Cardiac septum (tissue), 1 donor: ENCODE results near the gene ADAMTS14. TPM values are rescaled to one million over a fixed set of nuclear protein-coding genes. Genes with fewer than 3 reads are reported as not detected.

ENCODE experiments used
- DNase-seq: peaks from one replicate; pipeline ENCODE4 v3.0.0-alpha.2; 2020; ENCODE audit warnings: low spot score
- intact Hi-C: fragments of 100-400 bp; cut with DNase I; formaldehyde crosslinking; loops from one replicate; pipeline ENCODE4 v1.14.0; 2022
- total RNA-seq: library from RNA; stranded (reverse); fragmentation: NEBNext Ultra II Directional; extraction: Animal tissue kit (Norgen Biotek cat#: 25700); gene quantifications from one replicate; pipeline ENCODE4 v1.2.1, GENCODE V29; 2021
- donor health status: DM: no; HTN: no; CAD: no.

The ADAMTS14 gene
- total RNA-seq, 1 donor from 2014 or later = 0.81 TPM

DNA sequence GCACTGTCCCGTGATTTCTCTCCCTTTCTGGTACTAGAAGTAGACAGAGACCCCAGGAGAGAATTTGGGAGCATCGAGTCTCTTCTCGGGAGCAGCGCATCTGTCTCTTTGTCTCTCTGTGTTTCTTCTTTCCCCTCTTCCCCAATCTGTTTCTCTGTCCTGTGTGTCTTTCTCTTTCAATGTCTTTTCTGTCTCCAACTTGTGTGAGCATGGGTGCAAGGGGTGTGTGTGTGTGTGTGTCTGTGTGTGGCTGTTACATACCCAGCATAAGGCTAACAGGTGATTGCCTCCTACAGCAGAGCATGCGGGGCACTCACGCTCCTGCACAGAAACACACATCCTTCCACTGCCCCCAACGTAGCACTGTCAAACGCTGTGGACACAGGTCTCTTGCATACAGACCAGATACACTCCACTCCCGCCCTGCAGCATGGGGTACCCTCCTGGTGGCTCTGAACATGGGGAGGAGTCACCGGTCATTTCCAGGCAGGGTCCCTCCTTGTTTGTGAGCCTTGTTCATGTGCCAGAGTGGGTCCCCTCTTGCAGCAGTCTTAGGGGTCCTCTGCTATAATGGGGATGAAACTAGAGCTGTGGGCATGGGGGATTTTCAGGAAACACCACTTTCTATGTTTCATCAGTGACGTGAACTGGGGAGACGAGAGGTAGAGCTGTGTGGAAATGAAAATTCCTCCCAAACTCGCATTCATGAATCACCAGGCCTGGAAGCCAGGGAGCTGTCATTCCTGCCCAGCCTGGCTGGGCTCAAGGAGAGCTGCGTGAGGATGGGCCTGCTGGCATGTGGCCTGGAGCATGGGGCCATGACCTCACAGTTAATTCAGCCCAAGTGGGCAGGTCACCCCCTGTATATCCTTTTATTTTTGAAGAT, 980 bp downstream of the ADAMTS14 start:
- DNase-seq = no peak
- intact Hi-C loops = loop anchor here (5.0 to 10.0 kb wide), 2 partner anchors 111 to 212 kb away; partner anchors contain the start of gene PCBD1

DNA sequence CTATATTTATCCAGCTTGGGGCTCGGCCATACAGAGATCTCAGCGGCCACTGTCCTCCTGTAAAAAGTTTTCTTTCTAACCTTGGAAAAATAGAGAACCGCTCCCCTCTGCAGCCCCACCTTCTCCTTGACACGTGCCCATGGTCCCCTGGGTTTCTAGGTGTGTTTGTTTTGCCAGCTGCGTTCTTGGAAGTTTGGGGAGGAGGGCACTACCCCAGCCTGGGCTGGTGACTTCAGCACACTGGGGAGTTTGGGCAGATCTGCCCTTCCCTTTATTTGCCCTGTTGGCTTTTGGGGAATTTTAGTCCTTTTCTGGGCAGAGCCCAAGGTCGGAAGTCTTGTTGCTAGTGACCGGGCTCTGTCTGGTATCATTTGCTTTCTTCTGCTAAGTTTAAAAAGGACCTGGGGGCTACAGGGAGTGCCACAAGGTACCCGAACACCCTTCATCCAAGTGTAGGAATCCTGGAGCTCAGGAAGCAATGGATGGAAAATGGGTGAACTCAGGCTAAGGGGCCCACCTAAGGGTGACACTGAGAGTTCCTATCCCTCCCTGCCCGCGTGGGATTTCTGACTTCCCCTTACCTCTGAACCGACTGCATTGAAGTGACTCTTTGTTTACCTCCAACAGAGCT, 1.7 kb downstream of the ADAMTS14 start:
- intact Hi-C loops = loop anchor here (5.0 to 10.0 kb wide), 2 partner anchors 112 to 211 kb away; partner anchors contain the start of gene PCBD1
- no peak for DNase-seq

DNA sequence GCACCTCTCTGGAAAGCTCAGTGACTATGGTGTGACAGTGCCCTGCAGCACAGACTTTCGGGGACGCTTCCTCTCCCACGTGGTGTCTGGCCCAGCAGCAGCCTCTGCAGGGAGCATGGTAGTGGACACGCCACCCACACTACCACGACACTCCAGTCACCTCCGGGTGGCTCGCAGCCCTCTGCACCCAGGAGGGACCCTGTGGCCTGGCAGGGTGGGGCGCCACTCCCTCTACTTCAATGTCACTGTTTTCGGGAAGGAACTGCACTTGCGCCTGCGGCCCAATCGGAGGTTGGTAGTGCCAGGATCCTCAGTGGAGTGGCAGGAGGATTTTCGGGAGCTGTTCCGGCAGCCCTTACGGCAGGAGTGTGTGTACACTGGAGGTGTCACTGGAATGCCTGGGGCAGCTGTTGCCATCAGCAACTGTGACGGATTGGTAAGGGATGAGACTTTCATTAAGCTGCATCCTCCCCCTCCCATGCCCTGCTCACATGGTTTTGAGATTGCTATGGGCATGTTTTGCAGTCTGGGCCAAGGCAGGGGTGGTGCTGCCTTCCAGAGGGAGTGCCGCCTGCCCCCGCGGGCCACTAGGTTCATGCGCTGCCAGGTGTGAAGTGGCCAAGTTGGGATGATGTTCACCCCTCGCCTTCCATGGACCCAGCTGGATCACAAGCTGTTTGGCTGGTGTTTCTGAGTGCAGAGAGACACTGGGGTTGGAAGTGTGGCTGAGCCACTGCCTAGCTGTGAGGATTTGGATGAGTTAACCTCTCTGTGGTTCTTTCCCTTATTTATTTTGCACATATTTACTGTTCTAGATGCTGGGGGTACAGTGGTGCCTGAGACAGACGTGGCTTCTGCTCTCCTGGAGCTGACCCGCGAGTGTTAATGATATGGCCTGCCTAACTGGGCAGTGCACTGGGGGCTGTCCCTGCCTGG, 2.5 kb downstream of the ADAMTS14 start:
- intact Hi-C loops = loop anchor here (5.0 to 10.0 kb wide), 2 partner anchors 113 to 210 kb away; partner anchors contain the start of gene PCBD1
- no peak for DNase-seq

DNA sequence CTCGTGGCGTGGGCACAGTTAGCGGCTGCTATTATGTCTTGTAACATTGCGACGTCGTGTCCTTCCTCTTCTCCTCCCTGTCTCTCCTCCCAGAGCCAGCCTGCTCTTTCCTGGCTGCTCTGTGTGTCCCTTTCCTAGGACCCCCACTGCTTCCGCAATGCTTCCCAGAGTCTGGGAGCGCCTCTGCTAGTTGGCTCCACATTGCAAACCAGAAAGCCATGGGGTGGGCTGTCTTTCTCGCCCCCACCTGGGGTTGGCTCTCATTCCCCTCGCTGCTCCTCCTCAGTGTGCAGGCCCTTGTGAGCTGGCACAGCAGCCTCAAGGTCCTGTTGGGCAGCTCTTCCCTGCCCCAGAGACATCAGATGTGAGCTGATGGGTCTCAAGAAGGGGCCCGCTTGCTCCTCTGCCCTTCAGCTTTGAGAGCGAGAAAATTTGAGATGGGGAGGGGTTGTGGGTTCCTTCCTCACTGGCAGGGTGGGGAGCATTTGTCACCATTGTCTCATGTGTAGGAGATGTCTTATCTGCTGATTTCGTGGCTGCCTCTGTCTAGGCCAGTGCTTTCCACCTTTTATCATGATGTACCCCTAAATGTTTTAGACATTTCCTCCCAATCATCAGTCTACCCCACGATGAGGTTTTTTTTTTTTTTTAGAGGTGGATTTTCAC, 3.3 kb downstream of the ADAMTS14 start:
- intact Hi-C loops = loop anchor here (10.0 kb wide), 1 partner anchor 209 kb away; the partner anchor contains the start of gene PCBD1
- DNase-seq = no peak

DNA sequence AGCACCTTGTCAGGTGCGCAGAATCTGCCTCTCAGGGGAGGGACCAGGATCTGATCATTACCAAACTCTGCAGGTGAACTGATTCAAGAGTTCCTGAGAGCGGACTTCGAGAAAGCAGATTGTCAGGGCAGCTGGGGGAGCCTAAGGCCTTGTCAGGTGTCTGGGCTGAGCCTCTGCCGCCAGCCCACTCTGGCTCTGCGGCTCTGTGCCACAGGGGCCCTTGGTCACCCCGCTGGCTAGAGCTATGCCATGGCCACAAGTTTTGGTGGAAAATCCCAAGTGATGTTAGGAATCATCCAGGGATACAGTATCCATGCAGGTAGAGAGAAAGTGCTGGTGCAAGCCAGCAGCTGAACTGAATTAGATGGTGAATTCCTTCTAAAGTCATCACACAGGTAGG, 4.2 kb downstream of the ADAMTS14 start:
- intact Hi-C loops = loop anchor here (10.0 kb wide), 1 partner anchor 208 kb away; the partner anchor contains the start of gene PCBD1

DNA sequence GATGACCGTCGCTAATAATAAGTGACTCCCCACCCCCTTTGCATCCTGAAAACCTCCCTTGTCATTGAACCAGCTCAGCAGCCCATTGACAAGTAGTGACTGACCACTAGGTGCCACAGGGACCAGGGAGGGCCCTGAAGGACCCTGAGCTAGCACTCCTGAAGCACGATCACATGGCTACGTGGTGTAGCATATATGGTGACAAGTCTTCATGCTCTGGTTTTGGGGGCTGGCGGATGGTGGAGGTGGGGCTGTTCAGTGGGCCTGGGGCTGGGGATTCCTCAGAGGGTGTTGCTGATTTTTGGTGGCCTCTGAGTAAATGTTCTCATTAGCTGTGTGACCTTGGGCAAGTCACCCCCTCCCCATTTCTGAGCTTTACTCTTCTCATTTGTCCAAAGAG, 4.7 kb downstream of the ADAMTS14 start:
- intact Hi-C loops = loop anchor here (10.0 kb wide), 1 partner anchor 208 kb away; the partner anchor contains the start of gene PCBD1
- no peak for DNase-seq

More for the DNA sequence above, 4.2 kb downstream of the ADAMTS14 start:
- DNase-seq = no peak

DNA sequence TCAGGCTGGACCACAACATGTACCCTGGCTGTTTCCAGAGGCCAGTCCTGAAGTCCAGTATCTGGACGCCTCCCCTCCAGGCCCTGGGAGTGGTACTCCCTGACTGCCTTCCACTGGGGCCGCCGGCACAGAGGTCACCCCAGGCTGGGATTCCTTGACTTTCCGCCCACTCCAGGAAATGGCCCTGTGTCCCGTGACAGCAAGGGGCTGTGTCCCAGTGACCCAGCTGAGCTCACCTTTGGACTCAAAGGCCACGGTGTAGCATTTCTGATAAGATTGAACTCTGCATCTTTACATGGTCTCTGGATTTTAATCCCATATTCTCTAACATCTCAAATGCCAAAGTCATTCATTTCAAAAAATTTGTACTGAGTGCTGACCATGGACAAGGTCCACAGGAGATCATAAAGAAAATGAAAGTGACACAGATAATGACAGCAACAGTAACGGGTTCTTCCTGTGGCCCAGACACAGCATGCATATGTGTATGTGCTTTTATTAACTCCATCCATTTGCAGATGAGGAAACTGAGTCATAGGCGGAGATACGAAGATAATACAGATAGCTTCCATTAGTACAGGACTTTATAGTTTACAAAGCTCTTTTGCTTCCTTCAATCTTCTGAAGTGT, 5.4 kb downstream of the ADAMTS14 start:
- no peak for DNase-seq
- intact Hi-C loops = loop anchor here (10.0 kb wide), 1 partner anchor 207 kb away; the partner anchor contains the start of gene PCBD1

DNA sequence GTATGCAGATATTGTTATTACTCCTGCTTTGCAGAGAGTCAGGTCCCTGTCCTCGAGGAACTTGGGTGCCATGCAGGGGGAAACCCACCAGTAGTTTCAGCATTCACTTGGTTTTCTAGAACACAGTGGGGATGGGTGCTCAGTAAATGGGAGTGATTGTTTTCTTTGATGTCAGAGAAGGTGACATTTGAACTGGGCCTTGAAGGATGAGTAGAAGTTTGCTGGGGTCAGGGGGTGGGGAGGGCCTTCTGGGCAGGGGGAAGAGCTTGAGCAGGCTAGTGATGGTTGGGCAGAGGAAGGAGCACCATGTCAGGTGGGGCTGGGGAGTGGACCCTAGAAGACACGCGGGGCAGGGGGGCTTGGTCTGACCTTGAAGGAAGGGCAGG, 5.9 kb downstream of the ADAMTS14 start:
- intact Hi-C loops = loop anchor here (10.0 kb wide), 1 partner anchor 207 kb away; the partner anchor contains the start of gene PCBD1
- DNase-seq = no peak

DNA sequence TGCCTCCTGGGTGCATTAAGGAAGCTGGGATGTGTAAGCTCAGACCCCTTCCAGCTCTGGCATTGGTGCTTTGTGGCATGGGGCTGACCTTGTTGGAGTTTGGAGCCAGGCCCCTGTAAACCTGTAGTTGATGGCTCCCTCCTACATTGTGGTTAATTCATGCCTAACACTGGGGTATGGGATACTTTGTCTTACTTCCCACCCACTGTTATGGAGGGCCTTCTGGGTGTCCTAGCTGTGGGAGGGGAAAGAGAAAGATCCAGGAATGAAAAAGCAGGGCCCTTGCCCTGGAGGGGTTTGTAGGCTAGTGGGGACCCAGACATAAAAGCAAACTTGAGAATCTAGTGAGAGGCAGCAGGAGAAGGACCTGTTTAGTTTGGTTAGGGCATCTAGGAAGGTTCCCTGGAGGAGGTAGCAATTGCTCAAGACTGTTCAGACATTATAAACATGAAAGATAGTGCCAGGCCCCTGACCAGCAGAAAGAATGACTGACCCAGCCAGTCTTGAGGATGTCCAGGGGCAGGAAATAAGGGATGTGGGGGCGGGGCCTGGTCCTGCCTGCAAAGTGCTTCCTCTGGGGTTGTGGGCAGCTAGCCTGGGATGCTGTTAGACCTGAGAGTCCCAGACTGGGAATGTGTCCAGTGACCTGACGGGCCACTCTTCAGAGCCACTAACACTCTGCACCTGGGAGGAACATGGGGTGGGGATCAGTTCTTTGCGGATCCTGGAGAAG, 6.6 kb downstream of the ADAMTS14 start:
- intact Hi-C loops = loop anchor here (10.0 kb wide), 1 partner anchor 206 kb away; the partner anchor contains the start of gene PCBD1
- DNase-seq = no peak

DNA sequence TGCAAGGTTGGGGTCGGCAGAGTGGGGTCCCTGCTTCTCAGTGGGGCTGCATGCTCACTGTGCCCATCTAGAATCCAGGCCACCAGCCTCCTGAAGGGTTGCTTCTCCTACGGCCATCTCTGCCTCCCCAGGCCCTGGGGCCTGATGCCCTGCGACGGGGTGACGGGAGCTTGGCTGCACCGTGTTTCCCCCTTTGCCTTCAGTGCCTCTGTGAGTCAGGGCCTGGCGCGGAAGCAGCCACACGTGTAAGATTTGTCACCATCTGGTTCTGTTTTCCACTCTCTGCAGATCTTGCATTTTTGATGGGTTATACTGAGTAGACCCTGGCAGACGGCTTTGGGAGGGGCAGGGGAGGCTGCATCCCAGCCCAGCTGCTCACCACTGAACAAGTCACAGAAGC, 7.2 kb downstream of the ADAMTS14 start:
- intact Hi-C loops = loop anchor here (10.0 kb wide), 1 partner anchor 205 kb away; the partner anchor contains the start of gene PCBD1
- DNase-seq = no peak

DNA sequence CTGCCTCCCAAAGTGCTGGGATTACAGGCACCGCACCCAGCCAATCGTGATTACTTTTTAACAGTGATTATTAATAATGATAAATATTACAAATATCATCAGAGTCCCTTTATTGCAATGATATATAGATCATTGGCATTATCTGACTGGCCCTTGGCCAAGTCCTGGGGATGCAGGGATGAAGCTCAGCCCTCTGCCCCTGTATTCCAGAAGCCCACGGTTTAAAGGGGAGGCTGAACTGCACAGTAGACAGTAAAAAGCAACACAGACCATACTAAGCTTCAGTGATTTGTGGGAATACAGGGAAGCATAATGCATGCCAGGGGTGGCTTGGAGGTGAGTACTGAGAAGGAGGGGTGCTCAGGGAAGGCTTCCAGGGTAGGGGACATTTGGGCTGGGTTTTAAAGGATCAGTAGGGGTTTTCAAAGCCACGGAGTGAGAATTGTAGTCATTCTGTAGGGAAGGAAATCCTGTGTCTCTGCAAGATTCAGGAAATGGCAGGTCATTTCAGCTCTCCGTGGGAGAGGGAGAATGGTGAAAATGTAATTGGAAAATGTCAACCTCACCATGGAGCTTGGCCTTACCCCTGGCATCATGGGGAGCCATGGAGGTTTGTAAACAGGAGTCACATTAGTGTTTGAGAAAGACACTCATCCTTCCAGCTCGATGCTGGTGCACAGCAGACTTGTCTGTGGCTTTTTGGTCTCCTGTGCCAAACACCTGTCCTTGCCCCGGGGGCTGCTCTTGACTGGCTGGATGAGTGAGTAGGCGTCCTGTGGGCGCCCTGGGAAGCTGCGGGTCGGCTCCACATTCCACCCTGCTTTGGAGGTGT, 8.8 kb downstream of the ADAMTS14 start:
- intact Hi-C loops = no loop called here
- no peak for DNase-seq

DNA sequence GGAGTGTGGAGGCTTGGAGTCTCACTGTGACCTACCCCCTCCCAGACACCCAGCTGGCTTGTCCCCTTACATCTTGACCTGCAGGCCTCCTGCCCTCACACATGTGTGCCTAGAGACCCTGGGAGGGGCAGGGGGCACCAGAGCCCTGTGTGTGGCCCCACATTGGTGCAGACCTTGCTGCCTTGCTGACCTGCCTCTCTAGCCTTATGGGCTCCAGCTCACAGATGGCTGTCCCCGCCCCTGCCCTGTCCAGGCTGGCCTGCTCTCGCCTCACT, 9.4 kb downstream of the ADAMTS14 start:
- DNase-seq = no peak
- intact Hi-C loops = no loop called here

DNA sequence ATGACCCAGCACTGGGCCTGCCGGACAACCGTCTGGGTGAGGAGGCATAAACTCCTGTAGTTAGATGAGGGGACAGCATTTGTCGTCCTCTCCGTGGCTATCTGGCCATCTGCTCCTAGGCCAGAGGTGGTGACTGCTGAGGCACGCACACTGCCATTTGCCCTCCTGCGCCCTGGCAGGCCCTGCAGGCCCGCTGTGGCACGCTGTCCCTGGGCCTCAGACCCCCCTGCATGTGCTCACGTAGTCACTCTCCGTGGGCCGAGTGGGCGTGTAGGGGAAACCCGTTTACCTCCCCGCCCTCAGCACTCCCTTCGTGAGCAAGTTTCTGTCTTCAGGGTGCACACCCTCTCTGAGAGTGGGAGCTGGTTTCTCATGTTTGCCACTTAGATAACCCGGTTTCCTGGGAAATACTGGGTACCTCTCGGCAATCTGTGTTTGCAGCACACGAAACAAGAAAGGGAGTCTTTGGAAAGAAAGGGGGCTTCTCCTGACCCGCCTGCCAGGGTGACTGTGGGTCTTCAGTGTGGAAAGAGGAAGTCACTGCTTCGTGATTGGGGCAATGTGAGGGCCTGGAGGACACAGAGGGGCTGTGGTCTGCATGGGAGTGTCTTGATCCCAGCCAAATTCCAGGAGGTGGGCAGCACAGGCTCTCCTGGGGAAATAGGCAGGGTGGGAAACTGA, 10.8 kb downstream of the ADAMTS14 start:
- intact Hi-C loops = no loop called here
- no peak for DNase-seq

DNA sequence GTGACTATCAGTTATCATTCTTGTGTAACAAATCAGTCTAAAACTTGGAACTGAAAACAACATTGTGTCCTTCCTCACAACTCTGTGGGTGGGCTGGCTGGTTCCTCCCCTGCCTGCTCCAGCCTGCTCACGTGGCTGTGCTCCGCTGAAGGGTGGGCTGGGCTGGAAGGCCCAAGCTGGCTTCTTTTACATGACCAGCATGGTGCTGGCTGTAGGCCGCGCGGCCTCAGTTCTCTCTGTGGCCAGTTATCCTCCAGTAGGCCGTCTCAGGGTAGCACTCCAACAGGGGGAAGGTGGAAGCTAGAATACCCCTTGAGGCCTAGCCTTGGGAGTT, 11.3 kb downstream of the ADAMTS14 start:
- DNase-seq = no peak
- intact Hi-C loops = no loop called here

DNA sequence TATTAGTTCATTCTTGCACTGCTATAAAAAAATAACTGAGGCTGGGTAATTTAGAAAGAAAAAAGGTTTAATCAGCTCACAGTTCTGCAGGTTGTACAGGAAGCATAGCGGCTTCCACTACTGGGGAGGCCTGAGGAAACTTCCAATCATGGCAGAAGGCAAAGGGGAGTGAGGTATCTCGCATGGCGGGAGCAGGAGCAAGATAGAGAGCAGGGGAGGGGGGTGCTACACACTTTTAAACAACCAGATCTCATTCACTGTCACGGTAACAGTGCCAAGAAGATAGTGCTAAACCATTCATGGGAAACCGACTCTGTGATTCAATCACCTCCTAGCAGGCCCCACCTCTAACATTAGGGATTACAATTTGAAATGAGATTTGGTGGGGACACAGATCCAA, 11.6 kb downstream of the ADAMTS14 start:
- intact Hi-C loops = no loop called here
- DNase-seq = no peak

DNA sequence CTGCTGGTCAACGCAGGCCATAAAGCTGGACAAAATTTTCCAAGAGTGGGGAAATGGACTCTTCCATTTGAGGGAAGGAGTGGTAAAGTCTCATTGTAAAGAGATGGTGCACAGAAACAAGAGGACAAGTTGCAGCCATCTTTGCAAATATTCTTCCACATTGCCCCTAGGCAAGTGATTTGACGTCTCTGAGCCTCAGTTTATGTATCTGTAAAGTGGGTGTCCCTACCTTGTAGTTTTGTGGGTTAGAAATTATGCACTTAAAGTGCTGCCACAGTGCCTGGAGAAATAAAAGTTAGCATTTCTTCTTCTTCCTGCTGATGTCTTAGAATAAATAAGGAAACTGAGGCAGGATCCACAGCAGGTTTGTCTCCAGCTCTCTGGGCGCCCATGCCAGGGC, 12.1 kb downstream of the ADAMTS14 start:
- DNase-seq = no peak
- intact Hi-C loops = no loop called here
